GM23338 (cell line): ENCODE measurements around the gene LY86. TPM values are rescaled to one million over a fixed set of nuclear protein-coding genes. Genes with fewer than 3 reads are reported as not detected.

Experiments
- ATAC-seq: fragments of 200-7000 bp; cut with Tn5 transposase; 3 replicates; pipeline ENCODE4 v1.9.1; 2020
- DNase-seq: peaks from one replicate; pipeline ENCODE4 v3.0.0-alpha.2; 2015; ENCODE audit warnings: low spot score
- H2AFZ ChIP-seq: fragments of 200-600 bp; sonication (generic); 2 replicates; pipeline ENCODE4 v1.8.0; 2016; ENCODE audit warnings: antibody characterized with exemption, mild to moderate bottlenecking, moderate library complexity
- H3F3A ChIP-seq: fragments of 200-600 bp; sonication (generic); replicated peaks from 2 replicates; pipeline ENCODE4 v1.8.0; 2017; ENCODE audit warnings: antibody characterized with exemption, mixed run types, low read depth
- H3K27ac ChIP-seq: fragments of 200-600 bp; sonication (generic); 2 replicates; pipeline ENCODE4 v1.6.1; 2016; ENCODE audit warnings: low read depth
- H3K27me3 ChIP-seq: fragments of 200-600 bp; sonication (generic); 2 replicates; pipeline ENCODE4 v1.8.0; 2016; ENCODE audit warnings: mild to moderate bottlenecking, mixed run types, moderate library complexity; ENCODE audit not compliant: insufficient read depth
- H3K36me3 ChIP-seq: fragments of 200-600 bp; sonication (generic); 2 replicates; pipeline ENCODE4 v1.8.0; 2016; ENCODE audit warnings: mild to moderate bottlenecking; ENCODE audit not compliant: insufficient read depth
- H3K4me1 ChIP-seq: fragments of 200-600 bp; sonication (generic); 2 replicates; pipeline ENCODE4 v1.8.0; 2016; ENCODE audit warnings: mild to moderate bottlenecking, moderate library complexity; ENCODE audit not compliant: insufficient read depth
- H3K4me2 ChIP-seq: fragments of 200-600 bp; sonication (generic); 2 replicates; pipeline ENCODE4 v1.7.1; 2017; ENCODE audit warnings: mixed run types
- H3K4me3 ChIP-seq: fragments of 200-600 bp; sonication (generic); 2 replicates; pipeline ENCODE4 v1.6.1; 2016; ENCODE audit warnings: mixed run types
- H3K79me2 ChIP-seq: fragments of 200-600 bp; sonication (generic); replicated peaks from 2 replicates; pipeline ENCODE4 v1.8.0; 2017; ENCODE audit warnings: mild to moderate bottlenecking; ENCODE audit not compliant: insufficient read depth
- H3K9me2 ChIP-seq: fragments of 200-600 bp; sonication (generic); 2 replicates; pipeline ENCODE4 v1.8.0; 2017; ENCODE audit not compliant: insufficient read depth
- H4K20me1 ChIP-seq: fragments of 200-600 bp; sonication (generic); replicated peaks from 2 replicates; pipeline ENCODE4 v1.8.0; 2017; ENCODE audit warnings: mild to moderate bottlenecking; ENCODE audit not compliant: insufficient read depth
- H3K27ac Mint-ChIP-seq: 2 replicates; pipeline ENCODE4 v1.8.0; 2020; ENCODE audit warnings: inconsistent platforms, mild to moderate bottlenecking, moderate library complexity, mixed read lengths
- H3K27me3 Mint-ChIP-seq: 3 replicates; pipeline ENCODE4 v1.8.0; 2022; ENCODE audit warnings: low read depth, mild to moderate bottlenecking, moderate library complexity, mixed read lengths, inconsistent platforms; ENCODE audit not compliant: insufficient read depth, poor library complexity
- H3K36me3 Mint-ChIP-seq: 3 replicates; pipeline ENCODE4 v1.8.0; 2021; ENCODE audit warnings: low read depth, mild to moderate bottlenecking, inconsistent platforms, moderate library complexity, mixed read lengths
- H3K4me1 Mint-ChIP-seq: 3 replicates; pipeline ENCODE4 v1.8.0; 2020; ENCODE audit warnings: mild to moderate bottlenecking, inconsistent platforms, mixed read lengths
- H3K4me3 Mint-ChIP-seq: 3 replicates; pipeline ENCODE4 v1.8.0; 2021; ENCODE audit warnings: moderate library complexity, mild to moderate bottlenecking, inconsistent platforms, mixed read lengths
- H3K9me3 Mint-ChIP-seq: 3 replicates; pipeline ENCODE4 v1.8.0; 2020; ENCODE audit warnings: moderate library complexity, mild to moderate bottlenecking, inconsistent platforms, mixed read lengths
- CREB1 ChIP-seq: fragments of 250-450 bp; sonication (Bioruptor Pico); IDR thresholded peaks from 2 replicates; pipeline ENCODE4 v1.5.0; 2020; ENCODE audit warnings: low read depth, mild to moderate bottlenecking, moderate library complexity
- EZH2 ChIP-seq: fragments of 200-600 bp; sonication (generic); IDR thresholded peaks from one replicate; pipeline ENCODE4 v1.8.0; 2017; ENCODE audit warnings: antibody characterized with exemption, mild to moderate bottlenecking, low read depth; ENCODE audit not compliant: unreplicated experiment
- EZH2phosphoT487 ChIP-seq: fragments of 200-600 bp; sonication (generic); IDR thresholded peaks from one replicate; pipeline ENCODE4 v1.8.1; 2018; ENCODE audit warnings: antibody characterized with exemption; ENCODE audit not compliant: unreplicated experiment
- JUNB ChIP-seq: IDR thresholded peaks from one replicate; pipeline ENCODE4 v1.6.1; 2016; ENCODE audit warnings: antibody characterized with exemption; ENCODE audit not compliant: unreplicated experiment
- NANOG ChIP-seq: IDR thresholded peaks from 2 replicates; pipeline ENCODE4 v1.6.1; 2016; ENCODE audit warnings: antibody characterized with exemption, borderline replicate concordance
- POLR2AphosphoS5 ChIP-seq: IDR thresholded peaks from 2 replicates; pipeline ENCODE4 v1.6.1; 2016; ENCODE audit warnings: antibody characterized with exemption, low read depth
- STAT1 ChIP-seq: IDR thresholded peaks from one replicate; pipeline ENCODE4 v1.6.1; 2016; ENCODE audit warnings: antibody characterized with exemption; ENCODE audit not compliant: unreplicated experiment
- ZNF114 ChIP-seq: fragments of 250-450 bp; sonication (Bioruptor Pico); IDR thresholded peaks from 2 replicates; pipeline ENCODE4 v1.5.0; 2020; ENCODE audit warnings: mild to moderate bottlenecking, moderate library complexity
- ZNF331 ChIP-seq: fragments of 250-450 bp; sonication (Bioruptor Pico); IDR thresholded peaks from 2 replicates; pipeline ENCODE4 v1.5.0; 2020; ENCODE audit warnings: low read depth, mild to moderate bottlenecking, moderate library complexity
- polyA plus RNA-seq: library from polyadenylated mRNA; unstranded; fragments of >200 nt; fragmentation: Nextera tagmentation; extraction: Ambion mirVana; gene quantifications from 2 replicates; pipeline ENCODE4 v1.2.1, GENCODE V29; 2016
- total RNA-seq: library from RNA; depleted of rRNA; stranded (reverse); fragments of >200 nt; shearing (Covaris generic); gene quantifications from 2 replicates; pipeline ENCODE4 v1.2.3, GENCODE V29; 2014
- TF ChIP-seq, protein P1 (sequence below): IDR thresholded peaks from one replicate; pipeline ENCODE4 v1.6.1; 2018; ENCODE audit warnings: antibody characterized with exemption; ENCODE audit not compliant: unreplicated experiment
- TF ChIP-seq, protein P2 (sequence below): IDR thresholded peaks from 2 replicates; pipeline ENCODE4 v1.6.1; 2016; ENCODE audit warnings: antibody characterized with exemption
- TF ChIP-seq, protein P3 (sequence below): fragments of 250-450 bp; sonication (Bioruptor Pico); IDR thresholded peaks from 2 replicates; pipeline ENCODE4 v1.5.0; 2020; ENCODE audit warnings: mild to moderate bottlenecking, moderate library complexity
- TF ChIP-seq, protein P4 (sequence below), 2 experiments: fragments of 200-600 bp in 1 of 2; sonication (generic) in 1 of 2; conservative IDR thresholded peaks; 2 replicates each; pipeline versions ENCODE4 v1.5.1 to v1.6.1; 2016 to 2017; ENCODE audit warnings: antibody characterized with exemption in 2 of 2, low read depth in 2 of 2, mild to moderate bottlenecking in 2 of 2, moderate library complexity in 1 of 2

LY86 gene
- total and polyA plus RNA-seq, 2 experiments from 2014 or later, result 0.29 TPM; not detected in 1

DNA sequence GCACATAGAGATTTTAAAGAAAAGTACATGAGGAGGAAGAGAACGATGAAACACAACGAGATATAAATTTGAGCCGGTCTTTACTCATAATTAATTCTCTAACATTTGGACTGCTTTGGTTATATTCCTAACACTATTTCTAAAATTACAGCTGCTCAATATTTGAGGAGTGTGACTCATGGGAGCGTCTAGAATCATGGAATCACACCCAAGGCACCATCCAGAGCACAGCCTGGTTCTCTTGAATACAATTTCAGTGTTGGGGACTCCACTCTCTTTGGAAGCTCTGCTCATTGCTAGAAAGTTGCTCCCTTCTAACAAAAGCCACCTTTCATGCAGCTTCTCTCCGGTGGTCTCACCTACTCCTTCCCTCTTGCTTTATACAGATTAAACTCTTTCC lies 64.4 kb downstream of the LY86 start:
- Histone ChIP-seq H3K4me2 (no peak overlapping the region), H3K36me3 (no peaks in the 10 kb centered on the region), H2AFZ (no peak overlapping the region), H3K27me3 (peaks cover 11% of the 10 kb centered on the region; the same call in 1 of the 2 replicates), H3K4me3 (no peak overlapping the region), H3K79me2 (no peaks in the 10 kb centered on the region), H3K27ac (no peak overlapping the region), H4K20me1 (no peaks in the 10 kb centered on the region), H3F3A (no peaks in the 10 kb centered on the region), H3K9me2 (peaks cover 11% of the 10 kb centered on the region), H3K4me1 (0 out of 2 replicates have a peak, but pooled peaks cover 3% of the 10 kb centered on the region)
- no peaks in the 10 kb centered on the region; the same call in 1 of the 3 replicates for H3K9me3 Mint-ChIP-seq
- H3K27me3 Mint-ChIP-seq, result peaks cover 3% of the 10 kb centered on the region
- TF ChIP-seq, protein P1, sequence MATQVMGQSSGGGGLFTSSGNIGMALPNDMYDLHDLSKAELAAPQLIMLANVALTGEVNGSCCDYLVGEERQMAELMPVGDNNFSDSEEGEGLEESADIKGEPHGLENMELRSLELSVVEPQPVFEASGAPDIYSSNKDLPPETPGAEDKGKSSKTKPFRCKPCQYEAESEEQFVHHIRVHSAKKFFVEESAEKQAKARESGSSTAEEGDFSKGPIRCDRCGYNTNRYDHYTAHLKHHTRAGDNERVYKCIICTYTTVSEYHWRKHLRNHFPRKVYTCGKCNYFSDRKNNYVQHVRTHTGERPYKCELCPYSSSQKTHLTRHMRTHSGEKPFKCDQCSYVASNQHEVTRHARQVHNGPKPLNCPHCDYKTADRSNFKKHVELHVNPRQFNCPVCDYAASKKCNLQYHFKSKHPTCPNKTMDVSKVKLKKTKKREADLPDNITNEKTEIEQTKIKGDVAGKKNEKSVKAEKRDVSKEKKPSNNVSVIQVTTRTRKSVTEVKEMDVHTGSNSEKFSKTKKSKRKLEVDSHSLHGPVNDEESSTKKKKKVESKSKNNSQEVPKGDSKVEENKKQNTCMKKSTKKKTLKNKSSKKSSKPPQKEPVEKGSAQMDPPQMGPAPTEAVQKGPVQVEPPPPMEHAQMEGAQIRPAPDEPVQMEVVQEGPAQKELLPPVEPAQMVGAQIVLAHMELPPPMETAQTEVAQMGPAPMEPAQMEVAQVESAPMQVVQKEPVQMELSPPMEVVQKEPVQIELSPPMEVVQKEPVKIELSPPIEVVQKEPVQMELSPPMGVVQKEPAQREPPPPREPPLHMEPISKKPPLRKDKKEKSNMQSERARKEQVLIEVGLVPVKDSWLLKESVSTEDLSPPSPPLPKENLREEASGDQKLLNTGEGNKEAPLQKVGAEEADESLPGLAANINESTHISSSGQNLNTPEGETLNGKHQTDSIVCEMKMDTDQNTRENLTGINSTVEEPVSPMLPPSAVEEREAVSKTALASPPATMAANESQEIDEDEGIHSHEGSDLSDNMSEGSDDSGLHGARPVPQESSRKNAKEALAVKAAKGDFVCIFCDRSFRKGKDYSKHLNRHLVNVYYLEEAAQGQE, result no peak
- TF ChIP-seq, protein P2, sequence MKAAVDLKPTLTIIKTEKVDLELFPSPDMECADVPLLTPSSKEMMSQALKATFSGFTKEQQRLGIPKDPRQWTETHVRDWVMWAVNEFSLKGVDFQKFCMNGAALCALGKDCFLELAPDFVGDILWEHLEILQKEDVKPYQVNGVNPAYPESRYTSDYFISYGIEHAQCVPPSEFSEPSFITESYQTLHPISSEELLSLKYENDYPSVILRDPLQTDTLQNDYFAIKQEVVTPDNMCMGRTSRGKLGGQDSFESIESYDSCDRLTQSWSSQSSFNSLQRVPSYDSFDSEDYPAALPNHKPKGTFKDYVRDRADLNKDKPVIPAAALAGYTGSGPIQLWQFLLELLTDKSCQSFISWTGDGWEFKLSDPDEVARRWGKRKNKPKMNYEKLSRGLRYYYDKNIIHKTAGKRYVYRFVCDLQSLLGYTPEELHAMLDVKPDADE, result no peak
- no peak for TF ChIP-seq NANOG
- no peak for TF ChIP-seq EZH2
- no peak for TF ChIP-seq STAT1
- no peak for TF ChIP-seq ZNF114 (CRISPR knock-in tag)
- no peak for TF ChIP-seq CREB1
- TF ChIP-seq, protein P3, sequence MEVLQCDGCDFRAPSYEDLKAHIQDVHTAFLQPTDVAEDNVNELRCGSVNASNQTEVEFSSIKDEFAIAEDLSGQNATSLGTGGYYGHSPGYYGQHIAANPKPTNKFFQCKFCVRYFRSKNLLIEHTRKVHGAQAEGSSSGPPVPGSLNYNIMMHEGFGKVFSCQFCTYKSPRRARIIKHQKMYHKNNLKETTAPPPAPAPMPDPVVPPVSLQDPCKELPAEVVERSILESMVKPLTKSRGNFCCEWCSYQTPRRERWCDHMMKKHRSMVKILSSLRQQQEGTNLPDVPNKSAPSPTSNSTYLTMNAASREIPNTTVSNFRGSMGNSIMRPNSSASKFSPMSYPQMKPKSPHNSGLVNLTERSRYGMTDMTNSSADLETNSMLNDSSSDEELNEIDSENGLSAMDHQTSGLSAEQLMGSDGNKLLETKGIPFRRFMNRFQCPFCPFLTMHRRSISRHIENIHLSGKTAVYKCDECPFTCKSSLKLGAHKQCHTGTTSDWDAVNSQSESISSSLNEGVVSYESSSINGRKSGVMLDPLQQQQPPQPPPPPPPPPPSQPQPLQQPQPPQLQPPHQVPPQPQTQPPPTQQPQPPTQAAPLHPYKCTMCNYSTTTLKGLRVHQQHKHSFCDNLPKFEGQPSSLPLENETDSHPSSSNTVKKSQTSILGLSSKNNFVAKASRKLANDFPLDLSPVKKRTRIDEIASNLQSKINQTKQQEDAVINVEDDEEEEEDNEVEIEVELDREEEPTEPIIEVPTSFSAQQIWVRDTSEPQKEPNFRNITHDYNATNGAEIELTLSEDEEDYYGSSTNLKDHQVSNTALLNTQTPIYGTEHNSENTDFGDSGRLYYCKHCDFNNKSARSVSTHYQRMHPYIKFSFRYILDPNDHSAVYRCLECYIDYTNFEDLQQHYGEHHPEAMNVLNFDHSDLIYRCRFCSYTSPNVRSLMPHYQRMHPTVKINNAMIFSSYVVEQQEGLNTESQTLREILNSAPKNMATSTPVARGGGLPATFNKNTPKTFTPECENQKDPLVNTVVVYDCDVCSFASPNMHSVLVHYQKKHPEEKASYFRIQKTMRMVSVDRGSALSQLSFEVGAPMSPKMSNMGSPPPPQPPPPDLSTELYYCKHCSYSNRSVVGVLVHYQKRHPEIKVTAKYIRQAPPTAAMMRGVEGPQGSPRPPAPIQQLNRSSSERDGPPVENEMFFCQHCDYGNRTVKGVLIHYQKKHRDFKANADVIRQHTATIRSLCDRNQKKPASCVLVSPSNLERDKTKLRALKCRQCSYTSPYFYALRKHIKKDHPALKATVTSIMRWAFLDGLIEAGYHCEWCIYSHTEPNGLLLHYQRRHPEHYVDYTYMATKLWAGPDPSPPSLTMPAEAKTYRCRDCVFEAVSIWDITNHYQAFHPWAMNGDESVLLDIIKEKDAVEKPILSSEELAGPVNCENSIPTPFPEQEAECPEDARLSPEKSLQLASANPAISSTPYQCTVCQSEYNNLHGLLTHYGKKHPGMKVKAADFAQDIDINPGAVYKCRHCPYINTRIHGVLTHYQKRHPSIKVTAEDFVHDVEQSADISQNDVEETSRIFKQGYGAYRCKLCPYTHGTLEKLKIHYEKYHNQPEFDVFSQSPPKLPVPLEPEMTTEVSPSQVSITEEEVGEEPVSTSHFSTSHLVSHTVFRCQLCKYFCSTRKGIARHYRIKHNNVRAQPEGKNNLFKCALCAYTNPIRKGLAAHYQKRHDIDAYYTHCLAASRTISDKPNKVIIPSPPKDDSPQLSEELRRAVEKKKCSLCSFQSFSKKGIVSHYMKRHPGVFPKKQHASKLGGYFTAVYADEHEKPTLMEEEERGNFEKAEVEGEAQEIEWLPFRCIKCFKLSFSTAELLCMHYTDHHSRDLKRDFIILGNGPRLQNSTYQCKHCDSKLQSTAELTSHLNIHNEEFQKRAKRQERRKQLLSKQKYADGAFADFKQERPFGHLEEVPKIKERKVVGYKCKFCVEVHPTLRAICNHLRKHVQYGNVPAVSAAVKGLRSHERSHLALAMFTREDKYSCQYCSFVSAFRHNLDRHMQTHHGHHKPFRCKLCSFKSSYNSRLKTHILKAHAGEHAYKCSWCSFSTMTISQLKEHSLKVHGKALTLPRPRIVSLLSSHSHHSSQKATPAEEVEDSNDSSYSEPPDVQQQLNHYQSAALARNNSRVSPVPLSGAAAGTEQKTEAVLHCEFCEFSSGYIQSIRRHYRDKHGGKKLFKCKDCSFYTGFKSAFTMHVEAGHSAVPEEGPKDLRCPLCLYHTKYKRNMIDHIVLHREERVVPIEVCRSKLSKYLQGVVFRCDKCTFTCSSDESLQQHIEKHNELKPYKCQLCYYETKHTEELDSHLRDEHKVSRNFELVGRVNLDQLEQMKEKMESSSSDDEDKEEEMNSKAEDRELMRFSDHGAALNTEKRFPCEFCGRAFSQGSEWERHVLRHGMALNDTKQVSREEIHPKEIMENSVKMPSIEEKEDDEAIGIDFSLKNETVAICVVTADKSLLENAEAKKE (CRISPR knock-in tag), result no peak
- TF ChIP-seq ZNF331 (CRISPR knock-in tag), result no peak
- TF ChIP-seq JUNB, result no peak
- TF ChIP-seq, protein P4, sequence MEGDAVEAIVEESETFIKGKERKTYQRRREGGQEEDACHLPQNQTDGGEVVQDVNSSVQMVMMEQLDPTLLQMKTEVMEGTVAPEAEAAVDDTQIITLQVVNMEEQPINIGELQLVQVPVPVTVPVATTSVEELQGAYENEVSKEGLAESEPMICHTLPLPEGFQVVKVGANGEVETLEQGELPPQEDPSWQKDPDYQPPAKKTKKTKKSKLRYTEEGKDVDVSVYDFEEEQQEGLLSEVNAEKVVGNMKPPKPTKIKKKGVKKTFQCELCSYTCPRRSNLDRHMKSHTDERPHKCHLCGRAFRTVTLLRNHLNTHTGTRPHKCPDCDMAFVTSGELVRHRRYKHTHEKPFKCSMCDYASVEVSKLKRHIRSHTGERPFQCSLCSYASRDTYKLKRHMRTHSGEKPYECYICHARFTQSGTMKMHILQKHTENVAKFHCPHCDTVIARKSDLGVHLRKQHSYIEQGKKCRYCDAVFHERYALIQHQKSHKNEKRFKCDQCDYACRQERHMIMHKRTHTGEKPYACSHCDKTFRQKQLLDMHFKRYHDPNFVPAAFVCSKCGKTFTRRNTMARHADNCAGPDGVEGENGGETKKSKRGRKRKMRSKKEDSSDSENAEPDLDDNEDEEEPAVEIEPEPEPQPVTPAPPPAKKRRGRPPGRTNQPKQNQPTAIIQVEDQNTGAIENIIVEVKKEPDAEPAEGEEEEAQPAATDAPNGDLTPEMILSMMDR (conservative IDR thresholded peaks at IDR 0.05; ENCODE audit: low read depth in 2 of 2), result no peak
- TF ChIP-seq POLR2AphosphoS5, result no peak
- TF ChIP-seq EZH2phosphoT487, result no peak
- DNase-seq (no peak), ATAC-seq (no peak)
- no peak overlapping the region for H3K4me3 Mint-ChIP-seq
- no peak overlapping the region for H3K27ac Mint-ChIP-seq
- H3K36me3 Mint-ChIP-seq, result no peaks in the 10 kb centered on the region
- peaks cover 5% of the 10 kb centered on the region; the same call in 2 of the 3 replicates for H3K4me1 Mint-ChIP-seq
